ENCODE data around the gene DCTN4.
A peak's percentile ranks its signal among the peaks of the same experiment; 100 is the strongest.

DCTN4 gene

DNA sequence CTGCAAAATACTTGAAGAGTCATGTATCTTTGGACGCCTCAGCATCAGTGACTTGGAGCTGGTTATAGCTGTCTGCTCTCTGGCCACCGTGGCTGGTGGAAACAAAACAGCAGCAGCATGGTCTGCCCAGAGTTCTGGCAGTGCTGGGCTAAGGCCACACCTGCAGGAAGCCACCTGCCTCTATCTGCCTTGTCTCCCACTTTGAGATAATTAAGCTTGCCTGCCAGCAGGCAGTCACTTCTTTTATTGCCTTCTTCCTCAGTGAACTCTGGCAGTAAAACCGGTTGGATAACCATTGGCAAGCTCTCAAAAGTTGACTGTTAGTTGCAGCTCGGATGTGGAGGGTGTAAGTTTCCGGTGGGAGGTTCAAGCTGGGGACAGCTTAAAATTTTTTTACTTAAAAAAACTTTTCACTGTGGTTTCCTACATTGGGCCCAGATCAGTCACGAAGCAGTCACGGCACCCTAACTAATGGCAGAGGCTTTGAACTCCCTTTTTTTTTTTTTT lies 24.7 kb upstream of the DCTN4 start:
- DNase-seq (peak; percentile 85), ATAC-seq (ENCODE audit: insufficient read depth, low read depth) (peak; percentile 80)
- peak overlapping the region; percentile 91 for H3K27ac ChIP-seq (ENCODE audit: low read length)
- peaks cover 79% of the 10 kb centered on the region for H3K79me2 ChIP-seq (ENCODE audit: insufficient read depth, low read length)
- no peaks in the 10 kb centered on the region for H4K20me1 ChIP-seq (ENCODE audit: insufficient read depth, low read length)
- peak overlapping the region; percentile 26; the same call in 1 of the 2 replicates for H2AFZ ChIP-seq (ENCODE audit: low read depth, low read length)
- H3K27me3 ChIP-seq (ENCODE audit: insufficient read depth, low read length, poor library complexity): no peaks in the 10 kb centered on the region
- TF ChIP-seq, protein P1, sequence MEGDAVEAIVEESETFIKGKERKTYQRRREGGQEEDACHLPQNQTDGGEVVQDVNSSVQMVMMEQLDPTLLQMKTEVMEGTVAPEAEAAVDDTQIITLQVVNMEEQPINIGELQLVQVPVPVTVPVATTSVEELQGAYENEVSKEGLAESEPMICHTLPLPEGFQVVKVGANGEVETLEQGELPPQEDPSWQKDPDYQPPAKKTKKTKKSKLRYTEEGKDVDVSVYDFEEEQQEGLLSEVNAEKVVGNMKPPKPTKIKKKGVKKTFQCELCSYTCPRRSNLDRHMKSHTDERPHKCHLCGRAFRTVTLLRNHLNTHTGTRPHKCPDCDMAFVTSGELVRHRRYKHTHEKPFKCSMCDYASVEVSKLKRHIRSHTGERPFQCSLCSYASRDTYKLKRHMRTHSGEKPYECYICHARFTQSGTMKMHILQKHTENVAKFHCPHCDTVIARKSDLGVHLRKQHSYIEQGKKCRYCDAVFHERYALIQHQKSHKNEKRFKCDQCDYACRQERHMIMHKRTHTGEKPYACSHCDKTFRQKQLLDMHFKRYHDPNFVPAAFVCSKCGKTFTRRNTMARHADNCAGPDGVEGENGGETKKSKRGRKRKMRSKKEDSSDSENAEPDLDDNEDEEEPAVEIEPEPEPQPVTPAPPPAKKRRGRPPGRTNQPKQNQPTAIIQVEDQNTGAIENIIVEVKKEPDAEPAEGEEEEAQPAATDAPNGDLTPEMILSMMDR (IDR thresholded peaks at IDR 0.05; ENCODE audit: borderline replicate concordance, extremely low read depth, low read length, poor library complexity, severe bottlenecking): no peak
- no peak for TF ChIP-seq EZH2 (IDR thresholded peaks at IDR 0.05; ENCODE audit: borderline replicate concordance, low read depth, low read length, severe bottlenecking)
- H3K36me3 ChIP-seq (ENCODE audit: insufficient read depth, low read length): peaks cover 10% of the 10 kb centered on the region; the same call in 1 of the 2 replicates
- peaks cover 65% of the 10 kb centered on the region for H3K4me1 ChIP-seq (ENCODE audit: insufficient read depth, low read length)
- no peaks in the 10 kb centered on the region for H3K9me3 ChIP-seq (ENCODE audit: insufficient read depth, low read length, severe bottlenecking)
- peak overlapping the region; percentile 81 for H3K4me2 ChIP-seq (ENCODE audit: insufficient read depth, low read length)
- peak overlapping the region in 1 of 2 experiments; percentile 50; a peak in 2 of 4 replicates for H3K4me3 ChIP-seq (ENCODE audit: low read depth in 1 of 2, low read length in 2 of 2)
- peak overlapping the region; percentile 46 for H3K9ac ChIP-seq (ENCODE audit: low read depth, low read length)

DNA sequence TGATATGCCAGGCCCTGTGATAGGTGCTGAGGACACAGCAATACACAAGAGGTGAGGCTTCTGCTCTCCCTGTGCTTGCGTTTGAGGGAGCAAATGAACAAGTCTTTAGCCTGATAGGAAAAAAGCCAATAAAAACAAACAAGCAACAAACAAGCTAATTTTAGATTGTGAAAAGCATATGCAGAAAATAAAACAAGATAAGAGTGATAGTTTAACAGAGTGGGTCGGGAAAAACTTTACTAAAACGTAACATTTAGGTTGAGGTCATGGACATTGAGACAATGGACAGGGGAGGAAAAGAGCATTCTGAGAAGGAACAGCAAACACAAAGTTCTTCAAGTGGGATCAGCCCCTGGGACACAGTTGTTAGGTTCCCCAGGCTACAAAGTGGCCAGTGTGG lies 24.0 kb upstream of the DCTN4 start:
- no peaks in the 10 kb centered on the region for H3K9me3 ChIP-seq (ENCODE audit: insufficient read depth, low read length, severe bottlenecking)
- H3K4me2 ChIP-seq (ENCODE audit: insufficient read depth, low read length): peak overlapping the region; percentile 81
- H3K4me1 ChIP-seq (ENCODE audit: insufficient read depth, low read length): peaks cover 71% of the 10 kb centered on the region
- no peaks in the 10 kb centered on the region for H3K27me3 ChIP-seq (ENCODE audit: insufficient read depth, low read length, poor library complexity)
- H4K20me1 ChIP-seq (ENCODE audit: insufficient read depth, low read length): no peaks in the 10 kb centered on the region
- H3K4me3 ChIP-seq (ENCODE audit: low read depth in 1 of 2, low read length in 2 of 2): peak overlapping the region in 1 of 2 experiments; percentile 42; a peak in 2 of 4 replicates
- H3K27ac ChIP-seq (ENCODE audit: low read length): peak overlapping the region; percentile 91
- no peak for TF ChIP-seq EZH2 (IDR thresholded peaks at IDR 0.05; ENCODE audit: borderline replicate concordance, low read depth, low read length, severe bottlenecking)
- TF ChIP-seq, protein P1 (IDR thresholded peaks at IDR 0.05; ENCODE audit: borderline replicate concordance, extremely low read depth, low read length, poor library complexity, severe bottlenecking): no peak
- H3K9ac ChIP-seq (ENCODE audit: low read depth, low read length): peak overlapping the region; percentile 46
- peaks cover 78% of the 10 kb centered on the region for H3K79me2 ChIP-seq (ENCODE audit: insufficient read depth, low read length)
- peaks cover 10% of the 10 kb centered on the region; the same call in 1 of the 2 replicates for H3K36me3 ChIP-seq (ENCODE audit: insufficient read depth, low read length)
- no peak for ATAC-seq (ENCODE audit: insufficient read depth, low read depth)
- no peak overlapping the region for H2AFZ ChIP-seq (ENCODE audit: low read depth, low read length)
- no peak for DNase-seq

DNA sequence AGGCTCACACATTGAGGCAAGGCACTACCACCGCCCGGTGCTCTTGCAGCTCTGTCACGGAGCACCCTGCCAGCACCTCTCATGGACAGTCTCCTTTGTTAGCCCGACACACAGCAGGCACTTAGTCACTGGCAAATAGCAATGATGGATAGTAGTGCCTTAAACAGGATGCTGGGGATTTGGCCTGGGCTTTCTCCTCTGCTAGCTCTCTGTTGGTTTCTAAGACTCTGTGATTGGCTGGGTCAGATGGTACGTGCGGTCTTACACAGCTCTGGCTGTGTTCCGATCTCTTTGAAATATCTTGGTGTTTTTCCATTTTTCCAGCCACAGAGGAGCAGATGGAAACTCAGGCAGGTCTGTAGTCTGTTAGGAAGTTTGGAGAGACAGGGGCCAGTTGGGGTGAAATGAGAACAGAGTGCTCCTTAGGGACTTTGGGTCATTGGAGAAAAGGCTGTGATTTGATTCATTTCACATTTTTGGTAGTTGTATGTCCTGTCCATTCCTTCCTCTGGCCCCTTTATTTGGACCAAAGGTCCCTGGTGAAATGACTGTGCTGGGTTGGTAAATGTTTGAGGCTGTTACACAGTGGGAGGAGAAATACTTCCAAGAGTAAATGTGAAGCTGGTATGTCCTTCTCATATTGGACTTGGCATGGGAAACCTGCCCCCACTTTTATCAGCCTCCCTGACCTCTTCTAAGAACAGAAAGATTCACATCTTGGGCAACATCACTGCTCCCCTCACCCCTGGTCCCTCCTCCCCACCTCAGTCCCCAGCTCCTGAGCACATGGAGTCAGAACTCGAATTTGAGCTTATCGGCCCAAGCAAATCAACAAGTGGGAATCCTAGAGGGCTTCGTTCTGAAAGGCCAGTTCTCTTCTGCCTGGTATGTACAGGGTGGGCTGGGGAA lies 23.1 kb upstream of the DCTN4 start:
- H3K79me2 ChIP-seq (ENCODE audit: insufficient read depth, low read length): peaks cover 70% of the 10 kb centered on the region
- H2AFZ ChIP-seq (ENCODE audit: low read depth, low read length): no peak overlapping the region
- no peaks in the 10 kb centered on the region for H3K9me3 ChIP-seq (ENCODE audit: insufficient read depth, low read length, severe bottlenecking)
- H3K27ac ChIP-seq (ENCODE audit: low read length): peak overlapping the region; percentile 91
- H3K4me2 ChIP-seq (ENCODE audit: insufficient read depth, low read length): peak overlapping the region; percentile 81
- ATAC-seq (ENCODE audit: insufficient read depth, low read depth) (no peak), DNase-seq (no peak)
- no peaks in the 10 kb centered on the region for H4K20me1 ChIP-seq (ENCODE audit: insufficient read depth, low read length)
- peaks cover 75% of the 10 kb centered on the region for H3K4me1 ChIP-seq (ENCODE audit: insufficient read depth, low read length)
- H3K4me3 ChIP-seq (ENCODE audit: low read depth in 1 of 2, low read length in 2 of 2): peak overlapping the region in 1 of 2 experiments; percentile 42; a peak in 1 of 4 replicates
- TF ChIP-seq, protein P1 (IDR thresholded peaks at IDR 0.05; ENCODE audit: borderline replicate concordance, extremely low read depth, low read length, poor library complexity, severe bottlenecking): no peak
- TF ChIP-seq EZH2 (IDR thresholded peaks at IDR 0.05; ENCODE audit: borderline replicate concordance, low read depth, low read length, severe bottlenecking): no peak
- H3K27me3 ChIP-seq (ENCODE audit: insufficient read depth, low read length, poor library complexity): no peaks in the 10 kb centered on the region
- peaks cover 10% of the 10 kb centered on the region; the same call in 1 of the 2 replicates for H3K36me3 ChIP-seq (ENCODE audit: insufficient read depth, low read length)
- H3K9ac ChIP-seq (ENCODE audit: low read depth, low read length): peak overlapping the region; percentile 46

Data from DND-41 (cell line).